HepG2 (cell line): ENCODE results near the gene CHMP5. TPM values are rescaled to one million over a fixed set of nuclear protein-coding genes. Genes with fewer than 3 reads are reported as not detected.

Source experiments
- ARID5B ChIP-seq: IDR thresholded peaks from 2 replicates; pipeline ENCODE4 v1.4.0; 2020; ENCODE audit warnings: mild to moderate bottlenecking, missing genetic modification reagents
- EZH2 ChIP-seq: conservative IDR thresholded peaks from 2 replicates; pipeline ENCODE4 v1.6.1; 2012; ENCODE audit warnings: mild to moderate bottlenecking, low read depth, low read length, moderate library complexity
- FOXK1 ChIP-seq: sonication (generic); formaldehyde crosslinking; IDR thresholded peaks from 2 replicates; pipeline ENCODE4 v1.4.0; 2020; ENCODE audit warnings: low read depth, missing genetic modification reagents, borderline replicate concordance
- FUBP1 ChIP-seq: sonication (generic); formaldehyde crosslinking; IDR thresholded peaks from 2 replicates; pipeline ENCODE4 v1.5.1; 2020; ENCODE audit warnings: missing genetic modification reagents, mild to moderate bottlenecking, borderline replicate concordance
- GATAD2A ChIP-seq: IDR thresholded peaks from 2 replicates; pipeline ENCODE4 v1.6.1; 2016
- HMG20B ChIP-seq: conservative IDR thresholded peaks from 2 replicates; pipeline ENCODE4 v1.6.1; 2016; ENCODE audit warnings: missing genetic modification reagents, missing compliant biosample characterization
- IRF2 ChIP-seq: IDR thresholded peaks from 2 replicates; pipeline ENCODE4 v1.6.1; 2018; ENCODE audit warnings: missing genetic modification reagents, missing compliant biosample characterization
- KLF15 ChIP-seq: sonication (generic); formaldehyde crosslinking; IDR thresholded peaks from 2 replicates; pipeline ENCODE4 v1.8.1; 2023; ENCODE audit warnings: borderline replicate concordance, mild to moderate bottlenecking, inconsistent platforms, missing genetic modification reagents, mixed read lengths
- MAFF ChIP-seq: IDR thresholded peaks from 2 replicates; pipeline ENCODE4 v1.6.1; 2011; ENCODE audit warnings: low read depth, low read length, improper control_type of control experiment
- MED1 ChIP-seq: sonication (generic); formaldehyde crosslinking; IDR thresholded peaks from 2 replicates; pipeline ENCODE4 v1.4.0; 2020; ENCODE audit warnings: missing genetic modification reagents
- PHF21A ChIP-seq: sonication (generic); formaldehyde crosslinking; IDR thresholded peaks from 2 replicates; pipeline ENCODE4 v1.5.0; 2020; ENCODE audit warnings: mild to moderate bottlenecking, missing genetic modification reagents
- SMYD3 ChIP-seq: sonication (generic); formaldehyde crosslinking; IDR thresholded peaks from 2 replicates; pipeline ENCODE4 v1.8.1; 2023; ENCODE audit warnings: mild to moderate bottlenecking, missing genetic modification reagents
- SRSF1 ChIP-seq: fragments of 200-400 bp; formaldehyde crosslinking; optimal IDR thresholded peaks from 2 replicates; pipeline ENCODE3; 2017; ENCODE audit warnings: mild to moderate bottlenecking, low read depth, low read length, moderate library complexity
- TBX3 ChIP-seq: fragments of 450-650 bp; IDR thresholded peaks from 2 replicates; pipeline ENCODE4 v1.6.1; 2017; ENCODE audit warnings: antibody characterized with exemption, mild to moderate bottlenecking, inconsistent platforms, borderline replicate concordance
- TEAD3 ChIP-seq: optimal IDR thresholded peaks from 2 replicates; pipeline ENCODE3; 2016; ENCODE audit warnings: borderline replicate concordance
- ZBTB14 ChIP-seq: sonication (generic); formaldehyde crosslinking; IDR thresholded peaks from 2 replicates; pipeline ENCODE4 v1.4.0; 2020; ENCODE audit warnings: missing genetic modification reagents
- ZNF264 ChIP-seq: sonication (generic); formaldehyde crosslinking; IDR thresholded peaks from 2 replicates; pipeline ENCODE4 v1.4.0; 2020; ENCODE audit warnings: missing genetic modification reagents
- ZNF503 ChIP-seq: sonication (generic); formaldehyde crosslinking; IDR thresholded peaks from 2 replicates; pipeline ENCODE4 v1.4.0; 2020; ENCODE audit warnings: missing genetic modification reagents
- ZNF615 ChIP-seq: sonication (generic); formaldehyde crosslinking; IDR thresholded peaks from 2 replicates; pipeline ENCODE4 v1.5.0; 2020; ENCODE audit warnings: mild to moderate bottlenecking, missing genetic modification reagents, borderline replicate concordance
- ZNF7 ChIP-seq: IDR thresholded peaks from 2 replicates; pipeline ENCODE4 v1.6.1; 2016; ENCODE audit warnings: missing biosample characterization, missing genetic modification reagents
- ZNF704 ChIP-seq: sonication (generic); formaldehyde crosslinking; IDR thresholded peaks from 2 replicates; pipeline ENCODE4 v1.8.1; 2023; ENCODE audit warnings: mild to moderate bottlenecking, inconsistent platforms, moderate library complexity, missing genetic modification reagents, borderline replicate concordance
- ZNF792 ChIP-seq: IDR thresholded peaks from 2 replicates; pipeline ENCODE4 v1.6.1; 2016
- polyA plus RNA-seq, 8 experiments: library from polyadenylated mRNA; depleted of rRNA in 3 of 8; stranded (reverse) in 7 of 8; unstranded in 1 of 8; fragments of >200 nt; fragmentation: Illumina TruSeq in 4 of 8; extraction: Trizol in 4 of 8; gene quantifications; 2 replicates each; pipeline versions ENCODE4 v1.2.1 to v1.2.3, GENCODE V29; 2011 to 2016; ENCODE audit warnings: low read depth in 4 of 8, missing spikeins in 1 of 8, mixed read lengths in 1 of 8; ENCODE audit not compliant: insufficient read depth in 1 of 8
- total RNA-seq, 5 experiments: library from RNA; depleted of rRNA; stranded (reverse); fragments of >200 nt; fragmentation: Illumina TruSeq; extraction: Trizol; gene quantifications; 2 replicates each; pipeline ENCODE4 v1.2.3, GENCODE V29; 2016; ENCODE audit warnings: low read depth in 1 of 5

The CHMP5 gene
- total and polyA plus RNA-seq, 2 of the 13 experiments (the other 11 are each of a cell fraction or from before 2014, with no cell fraction given), result 46.0 to 57.3 TPM

- no peak for TF ChIP-seq ZBTB14 (CRISPR knock-in tag)
- peak; percentile 45 for TF ChIP-seq MED1
- TF ChIP-seq ARID5B (CRISPR knock-in tag), result peak; percentile 90
- no peak for TF ChIP-seq KLF15 (CRISPR knock-in tag)
- no peak for TF ChIP-seq ZNF615
- no peak for TF ChIP-seq ZNF7 (CRISPR knock-in tag)
- peak; percentile 89 for TF ChIP-seq GATAD2A (CRISPR knock-in tag)
- no peak for TF ChIP-seq TEAD3
- no peak for TF ChIP-seq ZNF792
- no peak for TF ChIP-seq PHF21A (CRISPR knock-in tag)
- TF ChIP-seq SRSF1, result no peak
- 0 out of 2 replicates have a peak, but pooled peaks have one; percentile 21 for TF ChIP-seq SMYD3 (CRISPR knock-in tag)
- TF ChIP-seq FOXK1, result peak; percentile 61; the same call in 1 of the 2 replicates
- TF ChIP-seq MAFF, result no peak
- TF ChIP-seq ZNF704 (CRISPR knock-in tag), result no peak
- no peak for TF ChIP-seq TBX3
- no peak for TF ChIP-seq FUBP1 (CRISPR knock-in tag)
- 0 out of 2 replicates have a peak, but pooled peaks have one; percentile 35 for TF ChIP-seq IRF2 (CRISPR knock-in tag)
- no peak for TF ChIP-seq ZNF503 (CRISPR knock-in tag)
- TF ChIP-seq HMG20B (CRISPR knock-in tag), result no peak
- no peak for TF ChIP-seq EZH2
- no peak for TF ChIP-seq ZNF264
Observed at GRCh38 chr9:33293782-33294181, 28.9 kb downstream of the CHMP5 start (continued).
